HG02798 (cell line): ENCODE data around the gene PRPSAP1.
"Not testable (repeated sequence)": the region's sequence is repeated elsewhere in the genome, so short reads cannot be mapped to it uniquely, and the experiment has no call there.

Source experiments
- ATAC-seq: cut with Tn5 transposase; IDR thresholded peaks from one replicate; pipeline ENCODE4 v1.9.1; 2021; ENCODE audit warnings: mild to moderate bottlenecking; ENCODE audit not compliant: unreplicated experiment, poor library complexity

Gene PRPSAP1

GRCh38 chr17:76331083-76331482 is 22.6 kb downstream of the PRPSAP1 start:
- ATAC-seq = no peak

GRCh38 chr17:76329664-76330063 is 24.1 kb downstream of the PRPSAP1 start:
- no peak for ATAC-seq

DNA sequence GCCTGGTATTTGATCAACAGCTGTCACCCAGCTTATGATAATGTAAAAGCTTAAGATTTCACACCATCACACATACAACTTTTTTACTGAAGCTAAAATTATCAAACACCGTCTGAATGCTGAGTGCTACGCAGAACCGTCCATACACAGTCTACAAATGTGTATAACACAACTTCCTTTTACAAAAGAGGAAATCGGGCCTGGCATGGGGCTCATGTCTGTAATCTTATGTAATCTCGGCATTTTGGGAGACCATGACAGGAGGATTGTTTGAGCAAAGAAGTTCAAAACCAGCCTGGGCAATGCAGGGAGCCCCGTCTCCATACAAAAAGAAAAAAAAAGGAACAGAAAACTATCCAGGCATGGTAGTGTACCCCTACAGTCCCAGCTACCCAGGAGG is 26.0 kb downstream of the PRPSAP1 start:
- ATAC-seq = no peak

GRCh38 chr17:76326306-76326705 is 27.4 kb downstream of the PRPSAP1 start:
- ATAC-seq = no peak

DNA sequence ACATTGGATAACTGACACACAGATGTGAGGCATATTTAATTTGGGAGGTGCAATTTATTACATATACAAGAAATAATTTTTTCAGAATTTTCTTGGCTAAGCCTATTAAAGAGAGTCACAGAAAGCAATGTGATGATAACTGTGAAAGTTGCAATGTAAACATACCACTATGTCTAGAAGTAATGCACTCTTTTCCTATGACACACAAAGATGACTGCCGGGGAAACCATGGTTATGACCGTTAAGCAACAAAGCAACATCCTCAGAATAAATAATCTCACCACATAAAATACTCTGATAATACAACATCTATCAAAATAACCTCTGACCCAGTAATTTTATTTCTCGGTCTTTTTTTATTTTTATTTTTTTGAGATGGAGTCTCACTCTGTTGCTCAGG is 35.1 kb downstream of the PRPSAP1 start:
- no peak for ATAC-seq

DNA sequence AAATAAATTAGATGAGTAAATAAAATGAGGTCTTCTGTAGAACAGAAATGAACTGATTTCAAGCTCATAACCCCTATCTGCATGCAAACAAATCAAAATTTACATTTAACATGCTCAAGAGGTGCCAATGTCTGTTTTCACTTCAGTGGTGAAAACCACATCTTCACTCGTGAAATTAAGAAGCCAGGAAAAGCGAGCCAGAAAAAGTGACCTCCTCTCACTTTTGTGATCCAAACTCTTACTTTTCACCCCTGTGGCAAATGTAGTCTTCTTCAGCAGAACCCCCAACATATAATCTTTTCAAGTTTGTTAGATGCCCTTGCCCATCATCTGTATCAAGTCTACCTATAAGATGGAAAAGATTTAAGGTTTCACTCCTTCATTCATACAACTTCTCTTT is 36.2 kb downstream of the PRPSAP1 start:
- no peak for ATAC-seq

- no peak for ATAC-seq
Measured at GRCh38 chr17:76314392-76315227, 39.1 kb downstream of the PRPSAP1 start.

- no peak for ATAC-seq
Measured at GRCh38 chr17:76312735-76313134, 41.0 kb downstream of the PRPSAP1 start.

- no peak for ATAC-seq
Measured at GRCh38 chr17:76309461-76309860, 44.3 kb downstream of the PRPSAP1 start.

DNA sequence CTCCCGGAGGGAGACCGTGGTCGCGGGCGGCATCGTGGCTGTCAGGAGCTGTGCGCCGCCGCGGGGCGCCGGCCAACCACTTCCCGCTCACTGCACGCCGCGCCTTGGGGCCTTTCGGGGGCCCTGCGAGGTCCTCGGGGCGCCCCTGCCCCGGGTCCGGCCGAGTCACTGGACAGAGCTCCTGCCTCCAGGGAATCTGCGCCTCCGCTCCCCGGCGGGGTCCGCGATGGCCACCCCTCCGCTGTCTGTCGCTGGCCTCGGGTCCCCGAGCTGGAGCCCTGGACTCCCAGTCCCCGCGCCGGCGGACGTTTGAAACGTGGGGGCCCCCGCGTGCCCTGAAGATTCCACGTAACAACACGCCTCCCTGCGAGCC is 45.8 kb downstream of the PRPSAP1 start, which contains the start of gene QRICH2:
QRICH2 (minus strand) TSS at position 311 of the 373 bp plus-strand sequence; CDS start at position 33, 278 bp downstream.
- ATAC-seq = no peak

DNA sequence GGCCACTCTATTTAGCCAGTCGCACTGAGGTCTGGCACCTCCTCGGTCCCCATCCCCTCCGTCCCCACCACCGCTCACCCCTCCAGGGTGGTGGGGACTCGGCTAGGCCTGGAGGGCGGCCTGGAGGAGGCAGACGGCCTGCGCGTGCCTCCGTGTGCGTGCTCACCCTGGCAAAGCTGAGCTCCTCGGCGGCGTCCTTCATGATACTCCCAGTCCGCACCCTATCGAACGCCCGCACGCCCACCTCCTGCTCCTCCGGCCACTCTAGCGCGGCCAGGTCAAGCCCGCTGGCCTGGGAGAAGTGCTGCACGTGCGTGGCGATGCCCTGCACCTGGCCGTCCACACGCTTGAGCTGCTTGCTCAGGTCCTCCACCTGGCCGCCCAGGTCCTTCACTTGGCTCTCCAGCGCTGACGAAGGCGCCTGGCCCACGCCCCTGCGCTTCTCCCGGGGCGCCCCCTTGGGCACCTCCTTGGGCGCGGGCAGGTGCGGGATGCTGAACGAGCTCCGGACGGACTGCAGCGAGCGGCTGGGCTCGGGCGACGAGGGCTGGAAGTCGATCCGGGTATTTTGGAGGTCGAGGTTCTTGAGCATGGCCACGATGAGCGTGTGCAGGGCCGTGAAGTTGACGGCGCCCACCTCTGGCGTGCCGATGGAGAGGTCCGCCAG is 46.3 kb downstream of the PRPSAP1 start:
- ATAC-seq = no peak

DNA sequence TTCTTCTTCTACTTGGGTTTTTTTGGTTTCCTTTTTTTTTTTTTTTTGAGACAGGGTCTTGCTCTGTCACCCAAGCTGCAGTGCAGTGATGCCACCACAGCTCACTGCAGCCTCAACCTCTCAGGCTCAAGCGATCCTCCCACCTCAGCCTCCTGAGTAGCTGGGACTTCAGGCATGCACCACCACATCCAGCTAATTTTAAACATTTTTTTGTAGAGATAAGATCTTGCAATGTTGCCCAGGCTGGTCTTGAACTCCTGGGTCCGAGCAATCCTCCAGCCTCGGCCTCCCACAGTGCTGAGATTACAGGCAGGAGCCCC is 48.6 kb downstream of the PRPSAP1 start:
- ATAC-seq = not testable (repeated sequence)

- ATAC-seq = no peak
Measured at GRCh38 chr17:76304226-76305134, 49.2 kb downstream of the PRPSAP1 start.

- ATAC-seq = no peak
Measured at GRCh38 chr17:76297436-76297835, 56.3 kb downstream of the PRPSAP1 start.

DNA sequence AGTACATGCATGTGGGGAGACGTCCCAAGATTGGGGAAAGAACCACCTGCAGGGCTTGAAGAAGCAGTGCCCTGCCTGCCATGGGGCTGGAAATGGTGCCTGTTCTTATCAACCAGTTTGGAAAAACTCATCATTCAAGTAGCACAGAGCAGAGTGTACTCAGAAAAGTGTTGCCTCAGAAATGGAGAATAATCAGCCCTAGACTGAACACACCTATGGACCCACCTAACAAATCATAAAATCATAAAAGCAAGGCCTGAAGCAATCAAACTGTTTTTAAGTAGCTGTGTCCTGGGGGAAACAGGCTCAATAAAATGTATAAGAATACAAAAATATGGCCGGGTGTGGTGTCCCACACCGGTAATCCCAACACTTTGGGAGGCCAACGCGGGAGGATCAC is 56.8 kb downstream of the PRPSAP1 start:
- ATAC-seq = no peak

GRCh38 chr17:76296186-76296585 is 57.5 kb downstream of the PRPSAP1 start:
- no peak for ATAC-seq

DNA sequence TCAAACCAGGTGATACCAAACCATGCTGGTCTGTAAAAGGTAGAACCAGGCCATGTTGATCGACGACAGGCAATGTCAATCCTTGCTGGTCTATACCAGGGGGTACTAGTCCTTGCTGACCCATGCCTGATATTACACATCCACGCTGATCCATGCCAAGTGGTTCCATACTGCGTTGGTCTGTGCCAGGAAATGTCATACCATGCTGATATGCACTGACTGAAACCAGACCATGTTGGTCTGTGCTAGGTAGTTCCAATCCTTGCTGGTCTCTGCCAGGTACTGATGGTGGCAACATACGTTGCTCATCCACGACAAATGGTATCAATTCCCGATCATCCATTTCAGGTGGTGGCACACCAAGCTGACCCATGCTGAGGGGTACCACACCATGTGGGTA is 60.6 kb downstream of the PRPSAP1 start:
- ATAC-seq = no peak

DNA sequence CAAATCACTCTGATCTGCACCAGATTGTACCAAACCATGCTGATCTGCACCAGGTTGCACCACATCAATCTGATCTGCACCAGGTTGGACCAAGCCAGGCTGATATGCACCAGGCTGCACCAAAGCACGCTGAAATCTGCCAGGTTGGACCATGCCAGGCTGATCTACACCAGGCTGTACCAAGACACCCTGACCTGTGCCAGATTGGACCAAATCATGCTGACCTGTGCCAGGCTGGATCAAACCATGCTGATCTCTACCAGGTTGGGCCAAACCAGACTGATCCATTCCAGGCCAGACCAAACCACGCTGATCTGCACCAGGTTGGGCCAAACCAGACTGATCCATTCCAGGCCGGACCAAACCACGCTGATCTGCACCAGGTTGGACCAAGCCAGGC is 61.1 kb downstream of the PRPSAP1 start:
- no peak for ATAC-seq

- ATAC-seq = no peak
Measured at GRCh38 chr17:76281573-76282371, 71.9 kb downstream of the PRPSAP1 start.

DNA sequence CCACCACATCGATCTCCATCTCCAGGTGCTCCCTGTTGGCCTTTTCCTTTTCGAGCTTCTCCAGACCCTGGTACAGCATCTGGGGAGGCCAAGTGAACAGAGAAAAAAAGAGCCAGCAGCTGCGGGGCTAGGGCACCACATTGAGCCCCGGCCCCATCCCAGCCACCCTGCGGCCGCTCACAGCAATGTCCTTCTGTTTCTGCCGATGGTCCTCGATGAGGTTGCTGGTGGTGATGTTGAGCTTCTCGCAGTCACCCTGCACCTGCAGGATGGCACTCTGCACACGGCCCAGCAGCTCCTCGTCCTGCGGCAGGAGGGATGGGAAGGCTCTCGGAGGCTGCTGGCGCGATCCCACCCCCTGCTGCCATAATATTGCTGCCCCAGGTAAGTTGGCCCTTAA is 73.1 kb downstream of the PRPSAP1 start:
- ATAC-seq = no peak
